ENCODE results near the gene ITPRID2.
"Not testable (repeated sequence)": the region's sequence is repeated elsewhere in the genome, so short reads cannot be mapped to it uniquely, and the experiment has no call there.

Gene ITPRID2

DNA sequence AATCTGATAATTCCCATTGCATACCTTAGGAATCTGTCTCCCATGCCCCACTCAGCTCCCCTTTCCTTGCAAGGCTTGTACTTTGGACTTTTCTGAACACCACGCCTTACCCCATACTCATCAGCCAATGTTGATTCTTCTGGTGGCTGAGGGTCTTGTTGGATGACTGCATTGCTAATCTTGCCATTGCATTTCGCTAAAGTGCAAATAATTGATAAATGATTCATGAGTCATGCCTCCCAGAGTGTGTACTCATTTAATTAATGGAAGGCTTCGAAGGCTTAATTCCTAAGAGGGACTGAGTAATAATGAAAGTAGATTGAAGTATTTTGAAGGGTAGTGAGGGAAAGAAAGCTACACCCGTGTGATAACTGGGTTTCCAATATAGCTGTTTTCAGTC, 66.1 kb downstream of the ITPRID2 start:
- TF ChIP-seq, protein P1, sequence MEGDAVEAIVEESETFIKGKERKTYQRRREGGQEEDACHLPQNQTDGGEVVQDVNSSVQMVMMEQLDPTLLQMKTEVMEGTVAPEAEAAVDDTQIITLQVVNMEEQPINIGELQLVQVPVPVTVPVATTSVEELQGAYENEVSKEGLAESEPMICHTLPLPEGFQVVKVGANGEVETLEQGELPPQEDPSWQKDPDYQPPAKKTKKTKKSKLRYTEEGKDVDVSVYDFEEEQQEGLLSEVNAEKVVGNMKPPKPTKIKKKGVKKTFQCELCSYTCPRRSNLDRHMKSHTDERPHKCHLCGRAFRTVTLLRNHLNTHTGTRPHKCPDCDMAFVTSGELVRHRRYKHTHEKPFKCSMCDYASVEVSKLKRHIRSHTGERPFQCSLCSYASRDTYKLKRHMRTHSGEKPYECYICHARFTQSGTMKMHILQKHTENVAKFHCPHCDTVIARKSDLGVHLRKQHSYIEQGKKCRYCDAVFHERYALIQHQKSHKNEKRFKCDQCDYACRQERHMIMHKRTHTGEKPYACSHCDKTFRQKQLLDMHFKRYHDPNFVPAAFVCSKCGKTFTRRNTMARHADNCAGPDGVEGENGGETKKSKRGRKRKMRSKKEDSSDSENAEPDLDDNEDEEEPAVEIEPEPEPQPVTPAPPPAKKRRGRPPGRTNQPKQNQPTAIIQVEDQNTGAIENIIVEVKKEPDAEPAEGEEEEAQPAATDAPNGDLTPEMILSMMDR (IDR thresholded peaks at IDR 0.05; ENCODE audit: borderline replicate concordance, insufficient read depth, low read depth, low read length), result no peak
- no peak overlapping the region for H3K4me3 ChIP-seq (ENCODE audit: low read depth, low read length)

DNA sequence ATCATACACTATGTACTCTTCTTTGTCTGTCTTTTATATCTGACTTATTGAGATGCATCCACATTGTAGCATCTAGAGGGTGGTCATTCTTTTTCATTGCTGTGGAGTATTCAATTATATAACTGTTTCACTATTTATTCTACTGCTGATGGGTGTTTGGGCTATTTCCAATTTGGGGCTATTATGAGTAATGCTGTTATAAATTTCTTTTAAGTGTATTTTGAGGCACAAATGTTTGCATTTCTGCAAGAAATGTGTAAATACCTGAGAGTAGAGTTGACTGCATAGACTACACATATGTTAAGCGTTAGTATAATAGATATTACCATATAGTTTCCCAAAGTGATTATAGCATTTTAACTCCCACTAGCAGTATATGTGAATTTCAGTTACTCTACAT, 67.2 kb downstream of the ITPRID2 start:
- no peak overlapping the region for H3K4me3 ChIP-seq (ENCODE audit: low read depth, low read length)
- TF ChIP-seq, protein P1 (IDR thresholded peaks at IDR 0.05; ENCODE audit: borderline replicate concordance, insufficient read depth, low read depth, low read length), result no peak

DNA sequence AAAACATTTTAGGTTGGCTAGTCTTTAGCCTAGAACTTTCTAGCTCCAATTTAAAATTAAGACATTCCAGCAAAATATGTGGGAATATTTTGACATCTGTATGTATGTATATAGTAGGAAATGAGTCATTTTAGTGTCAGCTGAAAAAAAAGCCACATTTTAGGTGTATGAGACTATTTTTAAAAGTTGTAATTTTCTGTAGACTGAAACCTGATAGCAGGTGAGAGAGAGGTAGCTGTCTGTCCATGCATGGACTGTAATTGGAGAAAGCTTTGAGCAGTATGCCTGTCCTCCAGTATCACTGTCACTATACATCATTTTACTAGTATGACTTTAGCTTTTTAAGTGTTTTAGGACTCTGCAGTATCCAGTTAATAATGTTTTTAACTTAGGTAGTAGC, 68.0 kb downstream of the ITPRID2 start:
- TF ChIP-seq, protein P1 (IDR thresholded peaks at IDR 0.05; ENCODE audit: borderline replicate concordance, insufficient read depth, low read depth, low read length), result no peak

DNA sequence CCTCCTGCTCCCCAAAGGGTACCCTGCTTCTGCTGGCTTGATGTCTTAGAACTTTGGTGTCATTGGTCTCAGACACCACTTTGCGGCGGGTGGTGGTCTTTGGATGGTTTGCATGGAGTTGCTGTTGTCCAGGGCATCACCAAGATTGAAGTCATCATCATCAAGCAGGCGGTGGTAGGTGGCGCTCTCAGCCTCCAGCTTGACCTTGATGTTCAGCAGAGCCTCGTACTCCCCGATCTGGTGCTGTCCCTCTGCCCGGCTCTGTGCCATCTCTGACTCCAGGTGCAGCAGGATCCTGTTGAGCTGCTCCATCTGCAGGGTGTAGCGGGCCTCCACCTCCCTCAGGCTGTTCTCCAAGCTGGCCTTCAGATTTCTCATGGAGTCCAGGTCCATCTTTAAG, 69.6 kb downstream of the ITPRID2 start:
- H3K4me3 ChIP-seq (ENCODE audit: low read depth, low read length), result not testable (repeated sequence)

More for the DNA sequence above, 68.0 kb downstream of the ITPRID2 start:
- H3K4me3 ChIP-seq (ENCODE audit: low read depth, low read length), result no peak overlapping the region

DNA sequence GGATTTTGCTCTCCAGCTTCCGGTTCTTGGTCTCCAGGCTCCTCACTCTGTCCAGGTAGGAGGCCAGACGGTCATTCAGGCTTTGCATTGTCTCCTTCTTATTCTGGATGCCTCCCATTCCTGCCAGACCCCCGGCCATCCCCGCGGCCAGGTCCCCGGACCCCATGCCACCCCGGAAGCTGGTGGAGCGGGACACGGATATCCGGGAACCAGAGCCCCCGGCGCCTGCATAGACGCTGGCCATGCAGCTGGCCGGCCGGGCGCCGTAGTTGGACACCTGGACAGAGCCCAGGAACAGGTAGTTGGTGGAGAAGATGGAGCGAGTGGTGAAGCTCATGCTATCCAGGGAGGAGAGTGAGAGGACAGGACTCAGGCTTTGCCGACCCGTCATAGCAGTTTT, 70.6 kb downstream of the ITPRID2 start:
- no peak overlapping the region for H3K4me3 ChIP-seq (ENCODE audit: low read depth, low read length)
- TF ChIP-seq, protein P1 (IDR thresholded peaks at IDR 0.05; ENCODE audit: borderline replicate concordance, insufficient read depth, low read depth, low read length), result no peak

DNA sequence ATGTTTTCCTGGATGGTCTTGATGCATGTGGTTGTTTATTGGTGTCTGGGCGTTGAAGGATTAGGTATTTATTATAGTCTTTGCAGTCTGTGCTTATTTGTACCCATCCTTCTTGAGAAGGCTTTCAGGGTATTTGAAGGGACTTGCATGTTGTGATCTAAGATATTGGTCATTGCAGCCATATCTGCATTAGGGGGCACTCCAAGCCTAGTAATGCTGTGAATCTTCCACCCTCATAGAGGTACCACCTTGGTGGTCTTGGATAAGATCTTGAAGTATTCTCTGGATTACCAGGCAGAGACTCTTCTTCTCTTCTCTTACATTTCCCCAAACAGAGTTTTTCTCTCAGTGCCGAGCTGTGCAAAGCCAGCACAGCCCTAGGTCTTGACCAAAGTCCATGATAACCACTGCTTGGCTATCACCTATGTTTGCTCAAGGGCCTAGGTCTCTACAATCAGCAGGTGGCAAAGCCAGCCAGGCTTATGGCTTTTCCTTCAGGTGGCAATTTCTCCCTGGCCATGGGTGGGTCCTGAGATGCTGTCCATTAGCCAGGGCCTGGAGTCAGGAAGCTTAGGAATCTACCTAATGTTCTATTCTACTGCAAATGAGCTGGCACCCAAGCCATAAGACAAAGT, 78.7 kb downstream of the ITPRID2 start:
- H3K4me3 ChIP-seq (ENCODE audit: low read depth, low read length), result no peak overlapping the region
- TF ChIP-seq, protein P1 (IDR thresholded peaks at IDR 0.05; ENCODE audit: borderline replicate concordance, insufficient read depth, low read depth, low read length), result peak; percentile 24; the same call in 1 of the 2 replicates

DNA sequence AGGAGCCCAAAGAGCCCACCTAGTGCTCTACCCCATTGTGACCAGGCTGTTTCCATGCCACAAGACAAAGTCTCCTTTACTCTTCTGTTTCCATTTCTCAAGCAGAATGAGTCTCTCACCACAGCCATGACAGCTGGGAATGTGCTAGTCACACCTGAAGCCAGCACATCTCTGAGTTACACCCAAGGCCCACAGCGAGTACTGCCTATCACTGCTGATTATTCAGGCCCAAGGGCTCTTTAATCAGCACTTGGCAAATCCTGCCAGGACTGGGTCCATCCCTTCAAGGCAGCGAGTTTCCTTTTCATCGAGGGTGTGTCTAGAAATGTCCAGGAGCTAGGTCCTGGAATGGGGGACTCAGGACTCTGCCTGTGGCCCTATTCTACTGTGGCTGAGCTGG, 79.5 kb downstream of the ITPRID2 start:
- TF ChIP-seq, protein P1 (IDR thresholded peaks at IDR 0.05; ENCODE audit: borderline replicate concordance, insufficient read depth, low read depth, low read length), result no peak
- H3K4me3 ChIP-seq (ENCODE audit: low read depth, low read length), result no peak overlapping the region
